HG03097 (cell line): Measurements from ENCODE around the gene REP15.
"Not testable (repeated sequence)": the region's sequence is repeated elsewhere in the genome, so short reads cannot be mapped to it uniquely, and the experiment has no call there.

ENCODE experiments used
- ATAC-seq: cut with Tn5 transposase; IDR thresholded peaks from one replicate; pipeline ENCODE4 v1.9.1; 2021; ENCODE audit not compliant: unreplicated experiment, low FRiP score

The REP15 gene

DNA sequence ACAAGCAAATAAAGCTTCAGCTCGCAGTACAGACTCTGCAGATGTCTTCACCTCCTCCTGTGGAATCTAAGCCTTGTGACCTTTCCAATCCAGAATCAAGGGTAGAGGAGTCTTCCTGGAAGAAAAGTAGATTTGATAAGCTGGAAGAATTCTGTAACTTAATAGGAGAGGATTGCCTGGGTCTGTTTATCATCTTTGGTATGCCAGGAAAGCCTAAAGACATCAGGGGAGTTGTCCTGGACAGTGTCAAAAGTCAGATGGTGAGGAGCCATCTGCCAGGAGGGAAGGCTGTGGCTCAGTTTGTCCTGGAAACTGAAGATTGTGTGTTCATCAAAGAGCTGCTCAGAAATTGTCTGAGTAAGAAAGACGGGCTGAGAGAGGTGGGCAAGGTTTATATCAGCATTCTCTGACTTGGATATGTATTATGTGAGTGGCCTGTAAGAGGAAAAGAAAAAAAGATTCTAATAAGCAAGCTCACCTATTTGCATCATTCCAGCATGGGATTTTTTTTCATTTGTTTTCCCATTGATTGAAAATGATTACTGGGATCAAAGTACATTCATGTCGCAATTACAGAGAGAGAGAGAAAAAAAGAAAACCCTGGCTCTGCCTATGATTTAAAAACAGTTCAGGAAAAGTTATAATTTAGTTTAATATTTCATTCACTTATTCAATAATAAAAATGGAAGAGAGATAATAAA lies 767 bp downstream of the REP15 start:
- ATAC-seq: no peak

DNA sequence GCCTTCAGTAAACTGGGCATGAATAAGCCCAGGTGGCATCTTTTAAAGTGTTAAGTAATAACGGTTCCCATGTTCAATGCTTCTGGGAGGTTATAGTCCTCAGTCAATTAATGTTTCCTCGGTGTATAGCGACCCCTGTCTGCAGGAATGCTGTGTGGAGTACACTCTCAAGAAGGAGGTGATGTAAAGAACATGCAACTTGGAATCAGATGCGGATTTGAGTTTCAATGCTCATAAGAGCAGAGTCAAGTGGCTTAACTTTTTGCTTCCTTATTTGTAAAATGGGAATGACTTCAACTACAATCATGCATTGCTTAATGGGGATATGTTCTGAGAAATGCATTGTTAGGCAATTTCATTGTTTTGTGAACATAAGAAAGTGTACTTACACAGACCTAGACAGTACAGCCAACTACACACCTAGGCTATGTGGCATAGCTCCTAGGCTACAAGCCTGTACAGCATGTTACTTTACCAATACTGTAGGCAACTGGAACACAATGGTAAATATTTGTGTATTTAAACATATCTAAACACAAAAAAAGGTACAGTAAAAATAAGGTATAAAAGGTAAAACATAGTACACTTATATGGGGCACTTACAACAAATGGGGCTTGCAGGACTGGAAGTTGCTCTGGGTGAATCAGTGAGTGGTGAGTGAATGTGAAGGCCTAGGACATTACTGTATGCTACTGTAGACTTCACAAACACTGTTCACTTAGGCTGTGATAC lies 7.6 kb downstream of the REP15 start:
- ATAC-seq: peak; percentile 66

DNA sequence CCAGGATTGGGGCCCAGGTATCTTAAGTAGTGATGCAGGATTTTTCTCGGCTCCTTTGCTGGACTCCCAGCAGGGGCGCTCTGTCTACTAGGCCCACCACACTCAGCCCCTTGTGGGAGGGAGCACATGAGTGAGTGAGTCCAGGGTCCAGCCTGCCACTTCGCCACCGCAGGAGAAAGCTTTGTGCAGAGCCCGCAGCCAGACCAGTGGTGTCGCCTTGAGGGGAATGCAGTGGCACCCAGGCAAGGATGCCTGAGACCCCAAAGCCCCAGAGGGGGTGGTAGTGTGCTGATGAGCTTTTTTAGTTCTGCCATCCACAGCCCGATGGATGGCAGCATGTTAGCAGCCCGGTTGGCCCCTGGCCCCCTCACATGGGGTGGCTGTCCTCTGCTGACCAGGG lies 9.0 kb downstream of the REP15 start:
- ATAC-seq: no peak

DNA sequence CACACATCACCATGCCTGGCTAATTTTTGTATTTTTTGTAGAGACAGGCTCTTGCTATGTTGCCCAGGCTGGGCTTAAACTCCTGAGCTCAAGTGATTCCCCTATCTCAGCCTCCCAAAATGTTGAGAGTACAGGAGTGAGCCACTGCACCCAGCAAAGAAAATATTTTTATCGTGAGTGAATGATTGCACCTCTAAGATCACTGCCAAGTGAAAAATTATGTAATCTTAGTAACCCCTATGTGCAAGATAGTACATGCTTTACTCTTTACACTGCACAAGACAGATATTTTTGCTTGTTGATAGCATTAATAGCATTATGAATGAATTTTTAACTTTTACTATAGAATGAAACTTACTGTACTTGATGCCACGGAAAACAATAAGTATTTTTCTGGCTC lies 11.0 kb downstream of the REP15 start:
- no peak for ATAC-seq

DNA sequence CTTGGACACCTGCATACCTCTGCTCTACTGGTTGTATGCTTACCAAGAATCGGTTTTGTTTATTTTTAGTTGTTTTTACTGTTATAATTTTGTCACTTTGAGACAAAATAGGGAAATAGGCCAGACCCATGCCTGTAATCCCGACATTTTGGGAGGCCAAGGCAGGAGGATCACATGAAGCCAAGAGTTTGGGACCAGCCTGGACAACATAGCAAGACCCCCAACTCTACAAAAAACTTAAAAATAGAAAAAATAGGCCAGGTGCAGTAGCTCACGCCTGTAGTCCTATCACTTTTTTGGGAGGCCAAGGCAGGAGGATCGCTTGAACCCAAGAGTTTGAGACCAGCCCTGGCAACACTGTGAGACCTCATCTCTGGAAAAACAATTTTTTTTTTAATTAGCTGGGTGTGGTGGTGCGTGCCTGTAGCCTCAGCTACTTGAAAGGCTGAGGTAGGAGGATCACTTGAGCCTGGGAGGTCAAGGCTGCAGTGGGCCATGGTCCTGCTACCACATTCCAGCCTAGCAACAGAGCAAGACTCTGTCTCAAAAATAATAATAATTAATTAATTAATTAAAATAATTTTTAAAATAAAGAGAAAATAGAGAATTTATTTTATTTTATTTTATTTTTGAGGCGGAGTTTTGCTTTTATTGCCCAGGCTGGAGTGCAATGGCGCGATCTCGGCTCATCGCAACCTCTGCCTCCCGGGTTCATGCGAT lies 13.1 kb downstream of the REP15 start:
- no peak for ATAC-seq

DNA sequence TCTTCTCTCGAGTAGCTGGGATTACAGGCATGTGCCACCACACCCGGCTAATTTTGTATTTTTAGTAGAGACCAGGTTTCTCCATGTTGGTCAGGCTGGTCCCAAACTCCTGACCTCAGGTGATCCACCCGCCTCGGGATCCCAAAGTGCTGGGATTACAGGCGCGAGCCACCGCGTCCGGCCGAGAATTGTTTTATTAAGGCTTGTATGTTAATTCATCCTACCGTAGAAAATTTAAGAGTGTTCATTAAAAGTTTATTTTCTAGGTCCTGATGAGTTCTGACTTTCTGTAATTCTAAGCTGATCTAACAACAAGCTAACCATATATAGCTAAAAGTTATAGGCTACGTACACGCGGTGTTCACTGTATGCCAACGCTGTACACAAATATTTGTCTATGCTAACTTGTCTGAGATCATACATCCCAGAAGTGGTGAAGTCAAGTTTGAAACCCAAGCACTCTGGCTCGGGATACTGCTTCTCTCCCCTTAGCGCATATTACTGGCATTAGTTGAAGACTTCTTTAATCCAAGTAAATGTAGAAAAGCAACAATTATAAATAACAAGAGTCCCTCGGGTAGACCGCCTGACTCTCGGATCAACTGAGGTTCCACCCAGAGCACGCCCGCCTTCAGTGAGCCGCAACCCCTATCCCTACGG lies 13.8 kb downstream of the REP15 start:
- ATAC-seq: peak; percentile 27

DNA sequence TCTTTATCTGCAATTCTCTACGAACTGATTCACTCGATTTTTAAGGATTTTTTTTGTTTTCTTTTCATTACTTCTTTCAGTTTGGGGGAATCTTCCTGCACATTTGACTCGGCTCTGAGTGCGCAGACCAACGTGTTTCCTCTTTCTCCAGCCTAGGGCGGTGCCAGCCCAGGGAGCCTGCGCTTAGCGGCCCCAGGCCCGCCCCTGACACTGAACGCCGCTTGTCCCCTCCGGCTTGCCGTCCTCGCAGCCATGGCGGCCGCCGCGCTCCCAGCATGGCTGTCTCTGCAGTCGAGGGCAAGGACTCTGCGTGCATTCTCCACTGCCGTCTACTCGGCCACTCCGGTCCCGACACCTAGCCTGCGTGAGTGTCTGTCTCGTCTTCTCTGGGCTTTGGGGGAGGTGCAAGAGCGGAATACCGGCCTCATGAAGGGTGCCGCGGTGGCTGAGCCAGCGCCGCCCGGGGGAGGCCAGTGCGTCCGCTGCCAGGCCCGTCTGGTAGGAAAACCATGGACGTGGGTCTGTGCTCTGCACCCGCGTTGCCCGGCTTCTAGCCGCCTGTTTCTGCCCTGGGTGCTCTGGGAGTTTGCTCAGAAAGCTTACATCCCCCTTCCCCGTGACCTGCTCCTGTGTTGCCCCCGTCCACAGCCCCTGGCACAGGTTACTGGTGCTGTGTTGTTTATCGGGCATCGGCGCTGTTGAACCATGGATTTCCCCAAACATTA lies 14.5 kb downstream of the REP15 start, which contains the start of gene MRPS35:
Gene MRPS35, plus strand, starts transcription at position 241 of the 725 bp plus-strand sequence. Its CDS starts 12 bp downstream, at position 253.
- ATAC-seq: peak; percentile 92

DNA sequence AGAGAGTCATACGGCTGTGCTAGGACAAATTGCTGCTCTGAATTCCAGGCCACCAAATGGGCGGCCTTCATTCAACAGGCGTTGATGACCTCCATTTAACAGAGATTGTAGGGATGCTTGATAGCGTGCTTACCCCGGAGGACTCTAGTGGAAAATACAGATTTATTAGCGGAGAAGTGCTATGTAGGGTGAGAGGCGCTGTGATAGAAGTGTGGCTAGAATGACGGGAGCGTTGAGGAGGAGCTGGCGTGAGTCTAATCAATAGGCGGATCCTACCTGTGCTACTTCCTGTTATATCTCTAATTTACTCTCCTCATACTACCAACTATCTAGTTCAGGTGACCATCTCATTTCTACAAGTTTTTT lies 15.1 kb downstream of the REP15 start:
- ATAC-seq: no peak

DNA sequence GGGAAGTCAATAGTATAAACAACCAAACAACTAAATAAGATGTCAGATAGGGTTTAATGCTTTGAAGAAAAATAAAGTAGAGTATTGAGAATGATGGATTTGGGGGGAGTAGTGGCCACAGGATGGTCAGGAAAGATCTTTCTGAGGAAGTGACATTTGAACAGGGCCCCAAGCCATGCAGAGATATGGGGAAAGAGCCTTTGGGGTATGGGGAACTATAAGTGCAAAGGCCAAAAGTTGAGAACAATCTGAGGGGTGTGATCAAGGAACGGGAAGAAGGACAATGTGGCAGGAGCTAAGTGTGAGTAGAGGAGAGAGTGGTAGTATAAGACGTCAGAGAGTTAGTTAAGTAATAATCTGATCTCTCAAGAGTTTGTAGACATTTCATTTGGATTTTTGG lies 15.7 kb downstream of the REP15 start:
- no peak for ATAC-seq

DNA sequence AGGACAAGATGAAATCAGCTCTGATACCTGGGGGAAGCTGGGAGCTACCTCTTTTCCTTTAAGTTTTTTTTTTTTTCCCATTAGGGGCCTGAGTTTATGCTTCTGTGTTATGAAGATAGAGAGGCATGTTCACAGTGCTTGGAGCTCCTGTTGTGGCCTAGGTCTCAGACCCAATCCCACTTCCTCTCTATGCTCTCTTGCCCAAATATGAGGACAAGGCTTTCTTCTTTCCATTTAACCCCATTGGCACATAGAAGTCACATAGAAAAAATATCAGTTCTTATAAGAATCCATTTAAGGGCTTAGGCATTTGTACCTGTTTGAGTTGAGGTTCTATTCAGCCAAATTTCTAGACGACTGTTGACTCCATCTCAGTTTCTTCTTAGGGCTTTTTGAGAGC lies 27.0 kb downstream of the REP15 start:
- no peak for ATAC-seq

DNA sequence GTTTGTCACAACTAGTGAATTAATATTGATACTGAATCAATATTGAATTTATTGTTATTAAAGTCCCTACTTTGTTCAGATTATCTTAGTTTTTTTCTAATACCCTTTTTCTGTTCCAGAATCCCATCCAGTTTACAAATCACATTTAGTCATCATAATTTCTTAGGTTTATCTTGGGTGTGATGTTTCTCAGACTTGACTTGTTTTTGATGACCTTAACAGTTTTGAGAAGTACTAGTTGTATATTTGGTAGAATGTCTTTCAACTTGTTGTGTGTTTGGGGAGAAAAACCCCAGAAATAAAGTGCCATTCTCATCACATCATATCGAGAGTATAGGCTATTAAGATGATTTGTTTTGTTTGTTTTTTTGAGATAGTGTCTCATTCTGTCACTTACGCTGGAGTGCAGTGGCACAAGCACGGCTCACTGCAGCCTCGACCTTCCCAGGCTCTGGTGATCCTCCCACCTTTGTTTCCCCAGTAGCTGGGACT lies 33.9 kb downstream of the REP15 start:
- ATAC-seq: no peak

DNA sequence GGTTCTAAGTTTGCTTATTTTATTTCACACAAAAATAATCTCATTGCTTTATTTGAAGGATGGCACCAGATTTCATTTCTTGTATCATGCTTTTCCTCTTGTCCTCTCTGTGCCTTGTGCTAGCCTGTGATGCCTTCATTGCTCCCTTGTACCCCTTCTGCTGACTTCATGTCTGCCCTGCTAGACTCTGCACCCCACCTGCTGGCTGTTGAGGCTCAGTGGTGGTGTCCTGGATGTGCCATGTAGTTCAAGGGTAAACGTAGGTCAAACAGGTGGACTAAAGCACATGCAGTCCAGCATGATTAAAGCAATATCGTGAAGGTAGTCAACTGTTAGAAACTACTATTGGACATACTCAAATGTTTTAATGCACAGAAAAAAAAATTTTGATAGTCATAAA lies 36.0 kb downstream of the REP15 start:
- ATAC-seq: no peak

DNA sequence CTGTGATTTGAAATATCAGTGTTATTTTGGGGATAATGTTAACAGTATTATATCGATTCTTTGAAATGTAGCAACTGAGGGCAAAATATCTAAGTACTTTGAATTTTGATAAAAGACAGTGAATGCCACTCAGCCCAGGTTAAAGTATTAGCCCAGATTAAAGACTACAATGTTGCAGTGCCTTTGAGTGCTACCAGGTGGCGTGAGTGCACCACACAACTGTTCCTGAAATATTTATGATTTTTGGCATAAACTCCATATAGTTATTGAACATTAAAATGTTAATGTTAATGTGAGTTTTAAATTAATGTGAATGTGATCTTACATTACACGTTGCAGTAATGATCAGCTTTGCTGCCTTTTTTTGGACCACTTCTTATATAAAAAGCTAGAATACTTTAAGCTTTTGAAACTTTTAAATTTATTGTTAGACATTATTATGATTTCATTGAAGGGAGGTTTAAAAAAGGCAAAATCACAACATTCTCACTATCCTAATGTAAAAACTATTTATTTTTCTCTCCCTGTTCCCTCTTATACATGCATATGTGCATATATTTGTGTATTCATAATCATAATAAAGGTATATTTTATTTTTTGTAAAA lies 36.9 kb downstream of the REP15 start:
- no peak for ATAC-seq

DNA sequence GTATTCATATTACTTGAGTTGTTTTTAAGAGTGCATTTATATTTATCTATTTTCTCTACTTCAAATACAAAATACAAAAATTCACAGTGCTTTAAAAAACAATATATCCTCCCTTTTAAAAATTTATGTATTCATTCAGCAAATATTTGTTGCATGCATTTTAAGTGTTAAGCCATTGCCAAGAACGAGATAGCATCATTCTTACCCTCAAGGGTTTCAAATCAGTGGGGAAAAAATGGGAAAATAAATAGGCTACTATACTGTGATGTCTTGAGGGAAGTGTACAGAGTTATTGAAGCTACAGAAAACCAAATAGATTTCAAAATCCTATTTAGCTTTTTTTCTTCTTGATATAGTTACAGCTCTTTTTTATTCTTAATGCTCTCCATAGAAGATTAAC lies 37.5 kb downstream of the REP15 start:
- no peak for ATAC-seq

DNA sequence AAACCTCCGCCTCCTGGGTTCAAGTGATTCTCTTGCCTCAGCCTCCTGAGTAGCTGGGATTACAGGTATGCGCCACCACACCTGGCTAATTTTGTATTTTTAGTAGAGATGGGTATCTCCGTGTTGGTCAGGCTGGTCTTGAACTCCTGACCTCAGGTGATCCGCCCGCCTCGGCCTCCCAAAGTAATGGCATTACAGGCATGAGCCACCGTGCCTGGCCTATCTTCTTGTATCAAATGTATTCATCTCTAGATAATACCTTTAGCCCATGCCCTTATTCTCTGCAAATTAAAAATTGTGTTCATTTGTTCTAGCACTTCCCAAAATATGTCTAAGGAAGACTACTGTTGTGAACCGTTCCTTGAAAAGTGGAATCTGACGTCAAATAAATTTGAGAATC lies 38.1 kb downstream of the REP15 start:
- ATAC-seq: not testable (repeated sequence)

DNA sequence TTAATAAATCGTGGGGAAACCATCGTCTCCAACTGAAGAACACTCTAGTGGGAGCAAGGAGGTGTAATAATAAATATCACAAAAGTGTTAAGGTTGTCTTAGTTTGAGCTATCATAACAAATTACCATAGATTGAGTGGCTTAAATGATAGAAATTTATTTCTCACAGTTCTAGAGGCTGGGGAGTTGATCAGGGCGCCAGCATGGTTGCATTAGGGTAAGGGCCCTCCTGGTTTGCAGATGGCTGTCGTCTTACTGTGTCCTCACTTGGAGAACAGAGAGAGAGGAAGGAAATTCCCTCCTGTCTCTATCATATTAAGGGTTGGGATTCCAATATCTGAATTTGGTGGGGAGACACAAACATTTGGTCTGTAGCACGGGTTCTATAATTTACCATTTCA lies 47.4 kb downstream of the REP15 start:
- no peak for ATAC-seq

DNA sequence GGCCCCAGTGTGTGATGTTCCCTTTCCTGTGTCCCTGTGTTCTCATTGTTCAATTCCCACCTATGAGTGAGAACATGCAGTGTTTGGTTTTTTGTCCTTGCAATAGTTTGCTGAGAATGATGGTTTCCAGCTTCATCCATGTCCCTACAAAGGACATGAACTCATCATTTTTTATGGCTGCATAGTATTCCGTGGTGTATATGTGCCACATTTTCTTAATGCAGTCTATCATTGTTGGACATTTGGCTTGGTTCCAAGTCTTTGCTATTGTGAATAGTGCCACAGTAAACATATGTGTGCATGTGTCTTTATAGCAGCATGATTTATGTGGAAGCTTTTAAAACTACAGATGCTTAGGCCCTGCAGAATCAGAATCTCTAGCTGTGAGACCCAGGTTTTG lies 49.5 kb downstream of the REP15 start:
- not testable (repeated sequence) for ATAC-seq
